SK-N-MC (cell line): ENCODE results near the gene AQP3.
"Not testable (repeated sequence)": the region's sequence is repeated elsewhere in the genome, so short reads cannot be mapped to it uniquely, and the experiment has no call there.

Experiments
- DNase-seq: peaks from one replicate; pipeline ENCODE4 v3.0.0-alpha.2; 2011; ENCODE audit warnings: low read depth, low spot score
- H3K27ac ChIP-seq: fragments of 200-600 bp; sonication (generic); 2 replicates; pipeline ENCODE4 v1.5.1; 2016; ENCODE audit warnings: mixed run types
- H3K36me3 ChIP-seq: fragments of 200-600 bp; sonication (generic); 2 replicates; pipeline ENCODE4 v1.6.1; 2017; ENCODE audit warnings: antibody characterized with exemption, low read length, mixed read lengths; ENCODE audit not compliant: insufficient read depth
- H3K4me3 ChIP-seq: fragments of 200-600 bp; sonication (generic); 2 replicates; pipeline ENCODE4 v1.5.1; 2016
- H3K9ac ChIP-seq: fragments of 200-600 bp; sonication (generic); 2 replicates; pipeline ENCODE4 v1.8.0; 2017; ENCODE audit warnings: mixed run types, mixed read lengths; ENCODE audit not compliant: insufficient read length
- H3K9me3 ChIP-seq: fragments of 200-600 bp; sonication (generic); 2 replicates; pipeline ENCODE4 v1.6.1; 2017; ENCODE audit warnings: low read depth, mild to moderate bottlenecking, antibody characterized with exemption, low read length, moderate library complexity, mixed read lengths
- EZH2 ChIP-seq: fragments of 200-600 bp; sonication (generic); IDR thresholded peaks from one replicate; pipeline ENCODE4 v1.6.1; 2017; ENCODE audit warnings: antibody characterized with exemption
- FOXP2 ChIP-seq: optimal IDR thresholded peaks from 2 replicates; pipeline ENCODE3; 2011; ENCODE audit warnings: mild to moderate bottlenecking, moderate library complexity; ENCODE audit not compliant: insufficient read depth; ENCODE audit errors: extremely low read length, control extremely low read depth
- POLR2AphosphoS5 ChIP-seq: IDR thresholded peaks from 2 replicates; pipeline ENCODE4 v1.6.1; 2012; ENCODE audit warnings: mild to moderate bottlenecking, low read depth, low read length, borderline replicate concordance

Gene AQP3

GRCh38 chr9:33446946-33447798, at the start of gene AQP3:
Gene AQP3, minus strand, starts transcription at chr9:33447593. Its CDS starts 63 bp downstream, at chr9:33447530.
- TF ChIP-seq EZH2 (no peak), FOXP2 (no peak), POLR2AphosphoS5 (no peak)
- DNase-seq: no peak
- no peak within 1 kb of the TSS for H3K27ac ChIP-seq
- H3K4me3 ChIP-seq: peak within 1 kb of the TSS; percentile 64
- no peaks in the 10 kb centered on the region for H3K9me3 ChIP-seq
- H3K9ac ChIP-seq: no peak within 1 kb of the TSS
- no peaks in the 10 kb centered on the region for H3K36me3 ChIP-seq

DNA sequence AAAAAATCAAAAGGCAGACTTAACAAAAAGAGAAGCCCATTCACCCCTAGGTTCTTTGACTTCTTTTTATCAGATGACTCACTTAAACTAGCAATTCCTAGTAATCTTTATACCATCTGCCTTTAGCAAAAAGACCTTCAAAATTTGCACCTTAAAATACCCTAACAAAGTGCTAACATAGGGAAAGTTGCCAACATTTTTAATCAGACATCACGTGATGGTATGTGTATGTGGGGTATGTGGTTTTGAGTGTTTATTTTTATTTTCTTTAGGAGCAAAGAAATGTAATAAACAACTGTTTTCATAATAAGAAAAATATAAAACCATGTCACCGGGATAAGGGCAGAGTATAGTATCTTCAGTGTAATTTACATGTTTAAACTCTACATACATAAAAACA, 46.4 kb upstream of the AQP3 start:
- not testable (repeated sequence) for H3K36me3 ChIP-seq, H3K4me3 ChIP-seq, H3K27ac ChIP-seq, DNase-seq, H3K9me3 ChIP-seq, H3K9ac ChIP-seq

- Histone ChIP-seq H3K27ac (no peak overlapping the region), H3K36me3 (no peaks in the 10 kb centered on the region), H3K9ac (no peak overlapping the region), H3K4me3 (no peak overlapping the region), H3K9me3 (no peaks in the 10 kb centered on the region)
- TF ChIP-seq EZH2 (no peak), FOXP2 (no peak), POLR2AphosphoS5 (no peak)
- no peak for DNase-seq
These were observed 41.7 kb upstream of the AQP3 start for GRCh38 chr9:33489066-33489465.

- not testable (repeated sequence) for H3K9ac ChIP-seq, H3K27ac ChIP-seq, DNase-seq, H3K36me3 ChIP-seq, H3K4me3 ChIP-seq, H3K9me3 ChIP-seq
These were observed 37.9 kb upstream of the AQP3 start for GRCh38 chr9:33485312-33485711.

GRCh38 chr9:33480976-33481375, 33.6 kb upstream of the AQP3 start:
- no peak overlapping the region for H3K27ac ChIP-seq
- no peaks in the 10 kb centered on the region for H3K36me3 ChIP-seq
- DNase-seq: no peak
- H3K9ac ChIP-seq: no peak overlapping the region
- H3K9me3 ChIP-seq: no peaks in the 10 kb centered on the region
- TF ChIP-seq EZH2: no peak
- no peak for TF ChIP-seq FOXP2
- no peak for TF ChIP-seq POLR2AphosphoS5
- no peak overlapping the region for H3K4me3 ChIP-seq

DNA sequence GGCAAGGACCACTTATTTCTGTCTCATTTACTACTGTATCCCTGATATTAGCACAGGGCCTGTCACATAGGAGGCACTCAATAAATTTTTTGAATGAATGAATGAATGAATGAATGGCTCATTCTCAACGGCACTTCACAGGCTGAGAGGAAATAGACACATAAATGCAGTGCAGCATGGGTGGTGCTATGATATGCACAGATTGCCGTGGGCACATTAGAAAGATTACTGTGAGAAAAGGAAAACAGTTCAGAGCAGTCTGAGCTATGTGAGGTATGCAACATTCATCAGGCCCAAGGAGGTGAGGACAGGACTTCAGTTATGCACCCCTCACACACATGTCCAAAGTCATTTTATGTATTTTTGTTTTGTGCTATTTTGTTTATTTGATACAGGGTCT, 32.7 kb upstream of the AQP3 start:
- no peak overlapping the region for H3K27ac ChIP-seq
- TF ChIP-seq EZH2 (no peak), POLR2AphosphoS5 (no peak), FOXP2 (no peak)
- no peak for DNase-seq

GRCh38 chr9:33476503-33476902, 29.1 kb upstream of the AQP3 start:
- Histone ChIP-seq H3K9ac (no peak overlapping the region), H3K27ac (no peak overlapping the region), H3K4me3 (no peak overlapping the region), H3K9me3 (no peaks in the 10 kb centered on the region), H3K36me3 (peaks cover 9% of the 10 kb centered on the region)
- no peak for TF ChIP-seq FOXP2
- TF ChIP-seq POLR2AphosphoS5: no peak
- no peak for TF ChIP-seq EZH2
- DNase-seq: no peak

More for the DNA sequence above, 32.7 kb upstream of the AQP3 start:
- H3K4me3 ChIP-seq: no peak overlapping the region
- H3K9me3 ChIP-seq: no peaks in the 10 kb centered on the region
- no peaks in the 10 kb centered on the region for H3K36me3 ChIP-seq
- H3K9ac ChIP-seq: no peak overlapping the region

DNA sequence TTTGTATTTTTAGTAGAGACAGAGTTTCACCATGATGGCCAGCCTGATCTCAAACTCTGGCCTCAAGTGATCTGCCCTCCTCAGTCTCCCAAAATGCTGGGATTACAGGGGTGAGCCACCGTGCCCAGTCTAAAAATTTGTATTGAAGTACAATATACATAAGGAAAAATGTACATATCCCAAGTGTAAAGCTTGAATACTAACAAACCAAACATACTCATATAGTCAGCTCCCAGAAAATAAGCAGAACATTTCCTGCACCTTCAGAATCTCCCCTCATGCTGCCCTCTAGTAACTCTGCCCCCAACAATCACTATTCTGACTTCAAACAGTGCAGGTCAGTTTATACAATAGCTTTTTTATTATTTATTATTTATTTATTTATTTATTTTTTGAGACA, 28.0 kb upstream of the AQP3 start:
- Histone ChIP-seq H3K36me3 (peaks cover 17% of the 10 kb centered on the region), H3K4me3 (no peak overlapping the region), H3K27ac (no peak overlapping the region), H3K9ac (no peak overlapping the region), H3K9me3 (no peaks in the 10 kb centered on the region)
- no peak for DNase-seq
- TF ChIP-seq POLR2AphosphoS5 (no peak), FOXP2 (no peak), EZH2 (no peak)

- H3K36me3 ChIP-seq: peaks cover 32% of the 10 kb centered on the region
- TF ChIP-seq POLR2AphosphoS5: peak; percentile 88
- no peak for TF ChIP-seq FOXP2
- no peak for TF ChIP-seq EZH2
- peak within 1 kb of the TSS; percentile 91 for H3K9ac ChIP-seq
- DNase-seq: peak; percentile 93
- H3K27ac ChIP-seq: no peak within 1 kb of the TSS
- no peaks in the 10 kb centered on the region for H3K9me3 ChIP-seq
- peak within 1 kb of the TSS; percentile 95 for H3K4me3 ChIP-seq
These were observed 26.4 kb upstream of the AQP3 start, which contains the start of gene NOL6 for GRCh38 chr9:33473643-33474352. Gene NOL6, minus strand, starts transcription at chr9:33473924. Its CDS starts 82 bp downstream, at chr9:33473842.
